ENCODE results near the gene IRF6.

Gene IRF6

DNA sequence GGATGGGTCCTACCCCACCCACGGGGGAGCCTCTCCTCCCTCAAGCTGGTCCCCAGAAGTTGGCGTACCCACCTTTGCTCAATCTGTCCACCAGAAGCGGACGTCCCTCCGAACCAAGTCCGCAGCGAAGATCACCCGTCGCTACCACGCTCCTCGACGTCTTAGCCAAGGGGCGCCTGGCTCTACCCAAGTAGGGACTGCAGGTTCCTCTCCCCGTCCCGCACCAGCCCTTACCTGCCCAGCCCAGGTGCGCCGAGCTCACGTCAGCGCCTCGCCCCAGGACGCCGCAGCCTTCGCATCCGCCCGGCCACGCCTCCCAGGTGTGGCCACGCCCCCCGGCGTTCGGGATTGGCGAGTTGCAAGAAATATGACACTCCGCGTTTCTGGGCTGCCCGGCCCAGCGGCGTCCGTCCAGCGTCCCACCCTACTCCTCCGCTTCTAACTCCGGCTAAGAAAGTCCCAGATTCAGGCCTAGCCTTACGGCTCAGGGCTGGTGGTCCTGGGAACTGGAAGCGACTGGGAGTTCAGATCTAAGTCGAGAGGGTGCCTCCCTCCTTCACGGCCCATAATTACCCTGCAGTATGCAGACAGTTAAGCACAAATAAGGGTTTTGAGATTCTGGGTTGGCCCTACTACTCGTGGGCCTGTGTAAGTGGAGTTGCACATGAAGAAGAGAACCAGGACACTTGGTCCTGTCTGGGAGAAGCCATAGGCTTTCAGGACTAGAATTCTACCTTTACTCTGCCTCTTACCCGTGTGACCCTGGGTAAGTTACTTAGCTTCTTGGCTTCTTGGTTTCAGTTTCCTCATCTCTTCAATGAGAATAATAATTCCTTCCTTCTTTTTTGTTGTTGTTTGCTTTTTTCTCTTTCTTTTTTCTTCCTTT lies at the start of gene IRF6:
Gene IRF6, minus strand, starts transcription at position 268 of the 886 bp plus-strand sequence. CDS start 4,729 bp downstream, outside the sequence.
- DNase-seq = no peak

DNA sequence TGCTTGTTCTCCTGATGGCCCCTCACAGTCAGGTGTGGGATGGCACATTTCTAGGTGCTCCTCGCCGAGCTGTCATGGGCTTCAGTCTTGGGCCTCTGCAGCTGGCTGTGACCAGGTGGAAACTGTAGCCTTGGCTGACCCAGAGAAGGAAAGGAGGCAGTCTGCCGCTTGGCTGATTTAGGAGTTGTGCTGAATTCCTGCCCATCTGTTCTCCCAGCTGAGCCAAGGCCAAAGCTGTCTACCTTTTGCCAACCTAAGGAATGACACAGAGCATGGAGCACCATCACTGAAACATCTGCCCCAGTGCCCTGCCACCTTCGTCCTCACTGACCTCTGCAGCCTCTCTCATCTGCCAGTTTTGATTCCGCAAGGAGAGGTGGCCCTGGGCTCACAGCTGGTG lies 49.7 kb upstream of the IRF6 start:
- DNase-seq = no peak

DNA sequence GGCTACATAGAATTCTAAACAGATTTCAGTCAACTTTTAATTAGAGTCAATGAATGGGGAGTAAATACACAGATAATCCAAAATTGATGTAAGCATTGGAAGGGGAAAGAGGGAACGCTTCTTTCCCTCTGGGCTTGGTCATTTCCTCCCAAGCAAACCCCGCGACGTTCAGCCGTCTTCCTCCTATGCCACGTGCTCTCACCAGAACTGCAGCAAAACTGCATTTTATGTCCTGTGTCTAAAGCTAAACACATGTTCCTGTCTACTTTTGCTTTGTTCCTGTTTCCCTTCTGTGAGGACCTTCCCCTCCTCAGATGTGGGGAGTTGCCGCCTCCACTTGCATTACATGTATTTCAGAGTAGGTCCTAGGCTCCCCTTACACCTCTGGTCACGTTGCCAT lies 49.1 kb upstream of the IRF6 start:
- no peak for DNase-seq

DNA sequence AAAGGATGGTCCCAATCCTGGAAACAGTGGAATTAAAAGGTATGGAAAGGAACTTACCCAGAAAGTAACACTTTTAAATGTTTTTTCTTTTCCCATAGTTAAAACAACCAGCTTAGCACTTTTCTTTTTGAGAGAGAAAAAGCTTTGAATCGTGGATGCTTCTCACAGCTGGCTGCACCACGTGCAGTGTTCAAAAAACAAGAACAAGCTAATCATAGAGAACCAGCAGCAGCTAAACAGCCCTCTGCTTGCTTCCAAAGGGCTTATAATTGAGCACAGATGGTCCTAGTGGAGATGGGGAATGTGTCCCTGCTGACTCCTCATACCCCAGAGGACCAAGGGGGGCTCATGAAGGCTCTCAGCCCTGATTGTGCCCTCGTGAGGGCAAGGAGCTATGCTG lies 48.3 kb upstream of the IRF6 start:
- DNase-seq = no peak

DNA sequence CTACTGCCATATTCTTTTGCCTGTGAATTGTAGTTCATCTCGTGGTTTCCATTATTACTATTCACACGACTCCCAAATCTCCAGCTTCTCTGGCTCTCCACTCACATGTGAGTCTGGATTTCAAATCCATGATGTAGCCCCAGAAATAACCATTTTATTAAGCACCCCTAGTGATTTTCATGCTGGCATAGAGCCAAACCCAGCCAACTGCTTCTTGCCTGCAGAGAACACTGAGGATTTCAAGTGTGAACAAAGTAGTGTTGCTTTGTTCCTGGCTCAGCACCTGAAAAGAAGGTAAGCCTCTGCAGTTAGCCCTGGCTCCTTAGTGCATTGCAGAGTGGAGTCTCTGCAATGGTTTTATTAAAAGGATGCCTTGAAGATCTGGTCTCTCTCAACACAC lies 47.7 kb upstream of the IRF6 start:
- DNase-seq = no peak

DNA sequence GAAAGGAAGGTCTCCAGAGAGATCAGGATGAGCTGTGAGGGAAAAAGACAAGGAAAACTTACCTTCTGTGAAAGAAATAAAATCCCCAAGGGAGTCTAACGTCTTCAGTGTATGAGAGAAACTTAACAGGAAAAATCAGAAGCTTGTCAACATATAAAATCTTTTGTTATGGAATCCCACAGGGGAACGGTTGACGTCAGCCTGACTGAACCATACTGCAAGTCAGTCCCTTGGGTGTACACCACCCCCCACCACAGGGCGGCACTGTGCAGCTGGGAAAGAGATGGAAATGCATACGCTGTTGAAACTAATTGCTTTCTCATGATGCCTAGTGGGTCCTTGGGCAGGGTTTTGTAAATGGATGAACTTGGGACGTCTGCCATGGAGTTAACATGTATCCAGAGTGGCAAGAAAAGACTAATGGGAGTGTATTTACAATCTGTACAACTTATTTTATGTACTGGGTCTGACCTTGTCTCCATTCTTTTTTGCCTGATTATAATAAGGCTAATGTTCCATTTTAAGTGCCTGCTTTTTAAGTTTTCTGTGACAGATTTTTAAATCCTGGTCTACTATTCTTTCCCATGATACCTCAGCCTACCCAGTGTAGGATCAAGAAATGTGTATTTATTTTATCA lies 44.5 kb upstream of the IRF6 start:
- no peak for DNase-seq

DNA sequence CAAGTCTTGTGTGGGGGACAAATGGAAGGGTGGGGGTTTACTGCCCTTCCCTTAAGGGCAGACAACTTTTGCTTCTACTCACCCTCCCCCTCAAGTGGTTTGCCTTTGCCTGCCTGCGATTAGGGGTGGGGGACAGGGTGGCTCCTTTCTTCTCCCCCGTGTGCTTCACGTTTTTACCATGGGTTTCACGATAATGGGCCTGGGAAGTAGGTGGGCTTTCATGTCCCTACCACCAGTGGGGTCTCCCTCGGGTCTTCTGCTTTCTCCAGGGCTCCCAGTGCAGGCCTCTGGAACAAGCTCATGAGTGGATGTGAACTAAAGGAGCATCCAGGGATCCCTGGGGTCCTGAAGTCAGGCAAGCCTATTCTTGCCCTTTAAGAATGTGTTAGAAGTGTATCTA lies 43.4 kb upstream of the IRF6 start:
- DNase-seq = no peak

DNA sequence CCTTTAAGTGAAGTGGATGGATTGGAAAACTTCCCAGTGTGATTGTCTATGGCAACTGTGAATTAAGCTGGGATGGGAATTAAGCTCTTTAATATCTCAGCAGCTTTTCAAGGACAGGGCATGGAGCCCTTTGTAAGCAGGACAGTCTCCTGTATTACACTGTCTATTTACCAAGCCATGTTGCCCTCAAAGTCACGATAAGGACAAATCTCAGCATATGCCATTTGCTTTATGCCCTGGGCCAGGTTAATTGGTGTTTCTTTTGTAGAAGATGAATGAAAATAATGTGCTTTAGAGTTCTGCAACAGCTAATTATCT lies 39.4 kb upstream of the IRF6 start:
- DNase-seq = no peak

DNA sequence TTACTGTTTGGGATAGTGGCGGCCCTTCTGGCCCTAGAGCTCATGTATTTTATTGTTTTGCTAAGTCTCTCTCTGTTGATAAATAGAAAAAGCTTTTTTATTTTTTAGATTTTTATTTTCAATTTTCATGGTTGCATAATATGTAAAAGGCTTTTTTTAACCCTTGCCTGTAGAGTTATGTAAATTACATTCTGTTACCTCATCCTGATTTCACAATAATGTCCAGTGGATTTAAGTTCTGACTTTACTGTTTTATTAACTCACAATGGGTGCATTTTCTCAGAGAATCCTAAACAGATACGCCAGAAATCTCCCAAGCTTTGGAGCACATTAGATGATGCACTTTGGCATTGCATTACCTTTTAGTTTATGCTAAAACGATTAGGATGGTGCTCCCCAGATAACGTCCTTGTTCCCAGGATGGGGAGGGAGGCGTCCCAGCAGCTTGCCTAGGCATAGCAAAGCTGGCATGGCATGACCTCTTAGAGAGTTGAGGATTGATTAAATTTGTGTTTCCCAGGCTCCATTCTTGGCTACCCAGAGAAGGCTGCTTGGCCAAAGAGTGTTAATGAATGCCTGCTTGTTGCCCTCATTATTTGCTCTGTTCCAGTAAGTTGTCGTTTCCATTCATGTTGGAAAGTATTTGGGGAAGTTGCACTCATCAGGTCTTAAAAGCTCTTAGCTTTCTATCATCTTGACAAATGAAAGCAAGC lies 38.9 kb upstream of the IRF6 start:
- no peak for DNase-seq

DNA sequence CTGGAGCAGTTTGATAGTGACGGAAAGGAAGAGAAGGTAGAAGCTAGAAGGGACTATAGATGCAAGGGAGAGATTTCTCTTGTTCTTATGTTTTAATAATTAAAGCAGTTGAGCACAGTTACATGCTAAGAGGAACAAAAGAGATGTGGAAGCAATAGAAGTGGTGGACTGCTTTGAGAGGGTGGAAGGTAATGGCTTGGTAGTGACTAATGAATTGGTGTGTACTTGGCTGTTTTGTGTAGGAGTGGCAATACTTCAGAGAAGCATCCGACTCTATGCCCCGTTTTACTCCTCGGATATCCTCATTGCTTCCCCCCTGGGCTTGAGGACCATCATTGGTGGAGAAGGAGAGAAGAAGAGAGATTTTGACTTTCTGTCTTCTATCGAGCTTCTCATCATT lies 34.7 kb upstream of the IRF6 start:
- DNase-seq = no peak

DNA sequence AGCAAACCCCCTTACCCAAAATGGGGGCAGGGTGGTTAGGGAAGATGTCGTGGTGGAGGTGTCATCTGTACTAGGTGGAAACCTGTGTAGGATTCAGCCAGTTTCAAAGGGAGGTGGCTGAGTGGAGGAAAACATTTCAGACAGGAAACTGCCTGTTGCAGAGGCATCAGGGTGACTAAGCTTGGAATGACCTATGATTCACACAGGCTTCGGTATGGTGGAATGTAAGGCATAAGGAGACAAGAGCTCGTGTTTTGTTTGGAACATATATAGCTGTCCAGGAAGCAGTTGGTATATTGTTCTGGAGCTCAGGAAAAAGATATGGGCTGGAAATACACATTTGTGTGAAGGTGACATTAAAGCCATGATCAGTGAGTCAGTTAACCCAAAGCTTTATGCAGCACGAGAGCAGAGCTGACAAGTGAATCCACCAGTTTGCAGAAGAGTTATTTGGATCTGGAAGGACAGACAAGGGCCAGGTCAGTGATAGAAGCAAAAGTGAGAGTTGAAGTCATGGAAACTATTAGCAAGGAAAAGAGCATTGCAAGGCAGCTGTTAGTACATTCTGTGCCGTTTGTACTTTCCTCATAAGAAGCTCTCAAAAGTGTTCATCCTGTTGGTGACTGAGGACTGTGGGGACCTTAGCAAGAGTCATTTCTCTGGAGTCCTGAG lies 34.1 kb upstream of the IRF6 start:
- no peak for DNase-seq

DNA sequence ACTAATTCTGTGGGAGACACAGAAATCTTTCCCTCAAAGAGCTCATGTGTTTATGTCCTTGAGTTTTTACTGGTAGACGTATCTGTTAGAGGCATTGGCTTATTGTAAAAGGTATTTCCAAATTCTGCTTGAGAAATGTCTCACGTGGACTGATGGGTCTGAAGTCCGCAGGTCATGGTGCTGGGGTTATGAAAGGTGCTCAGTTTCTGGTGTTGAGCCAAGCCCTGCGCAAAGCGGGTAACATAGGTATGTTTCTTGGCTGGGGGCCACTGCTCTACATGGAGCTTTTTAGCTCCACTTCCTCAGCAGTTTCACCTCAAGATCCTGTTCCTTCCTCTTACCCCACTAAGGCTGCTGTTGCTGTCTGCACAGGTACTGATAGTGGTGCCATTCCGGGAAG lies 32.6 kb upstream of the IRF6 start:
- DNase-seq = no peak

DNA sequence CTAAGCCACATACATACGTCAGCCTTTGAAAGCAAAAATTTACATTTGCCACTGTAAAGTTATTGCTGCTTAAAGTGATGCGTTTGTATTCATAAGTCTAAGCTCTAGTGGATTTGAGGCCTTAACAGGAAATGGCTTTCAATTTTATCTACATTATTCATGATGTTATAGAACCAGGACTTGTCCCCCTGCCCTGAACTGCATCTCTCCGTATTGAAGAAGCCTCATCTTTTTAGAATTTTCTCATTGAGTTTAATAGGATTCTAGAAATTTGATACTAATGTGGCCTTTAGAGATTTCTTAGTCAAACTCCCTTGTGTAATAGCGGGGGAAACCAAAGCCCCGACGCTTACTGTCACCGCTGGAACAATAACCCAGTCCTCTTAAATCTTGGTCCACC lies 31.7 kb upstream of the IRF6 start:
- DNase-seq = no peak

DNA sequence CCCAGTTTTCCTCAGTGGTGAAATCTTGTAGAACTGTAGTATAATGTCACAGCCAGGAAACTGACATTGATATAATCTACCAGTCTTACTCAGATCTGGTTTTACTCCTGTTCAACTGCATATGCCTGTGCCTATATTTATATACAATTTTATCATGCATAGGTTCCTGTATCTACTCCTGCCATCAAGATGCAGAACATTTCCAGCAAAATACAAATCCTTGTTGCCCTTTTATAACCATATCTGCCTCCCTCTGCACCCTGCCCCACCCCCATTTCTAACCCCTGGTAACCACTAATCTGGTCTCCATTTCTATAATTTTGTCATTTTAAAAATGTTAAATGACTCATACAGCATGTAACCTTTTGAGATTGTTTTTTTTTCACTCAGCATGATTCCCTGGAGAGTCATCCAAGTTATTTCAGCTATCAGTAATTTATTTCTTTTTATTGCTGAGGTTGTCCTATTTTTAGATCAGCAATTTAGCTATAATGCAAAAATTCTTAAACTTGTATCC lies 29.9 kb upstream of the IRF6 start:
- no peak for DNase-seq

DNA sequence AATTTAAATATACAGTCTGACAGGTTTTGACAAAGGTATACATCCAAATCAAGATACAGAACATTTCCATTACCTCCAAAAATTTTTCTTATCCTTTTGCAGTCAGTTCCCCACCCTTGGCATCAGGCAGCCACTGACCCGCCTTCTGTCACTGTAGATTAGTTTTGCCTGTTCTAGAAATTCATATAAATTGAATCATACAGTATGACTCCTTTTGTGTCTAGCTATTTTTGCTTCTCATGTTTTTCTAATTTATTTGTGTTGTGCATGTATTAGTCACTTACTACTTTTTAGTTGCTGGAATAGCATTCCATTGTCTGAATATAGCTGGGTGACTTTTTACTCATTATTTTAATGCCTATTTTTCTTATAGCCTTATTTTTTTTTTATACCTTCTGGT lies 25.7 kb upstream of the IRF6 start:
- DNase-seq = no peak

DNA sequence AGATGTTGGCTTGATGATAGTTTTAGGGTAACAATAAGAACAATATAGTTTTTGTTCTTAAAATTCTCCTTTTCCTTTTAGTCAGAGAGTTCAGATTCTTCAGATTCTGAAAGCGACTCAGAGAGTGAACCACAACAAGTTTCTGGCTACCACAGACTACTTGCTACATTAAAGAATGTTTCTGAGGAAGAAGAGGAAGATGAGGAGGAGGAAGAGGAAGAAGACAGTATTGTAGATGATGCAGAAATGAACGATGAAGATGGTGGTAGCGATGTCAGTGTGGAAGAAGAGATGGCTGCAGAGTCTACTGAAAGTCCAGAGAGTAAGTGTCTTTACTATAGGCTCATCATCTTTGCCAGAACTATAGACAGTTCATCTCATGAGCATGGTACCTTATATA lies 24.8 kb upstream of the IRF6 start:
- no peak for DNase-seq

DNA sequence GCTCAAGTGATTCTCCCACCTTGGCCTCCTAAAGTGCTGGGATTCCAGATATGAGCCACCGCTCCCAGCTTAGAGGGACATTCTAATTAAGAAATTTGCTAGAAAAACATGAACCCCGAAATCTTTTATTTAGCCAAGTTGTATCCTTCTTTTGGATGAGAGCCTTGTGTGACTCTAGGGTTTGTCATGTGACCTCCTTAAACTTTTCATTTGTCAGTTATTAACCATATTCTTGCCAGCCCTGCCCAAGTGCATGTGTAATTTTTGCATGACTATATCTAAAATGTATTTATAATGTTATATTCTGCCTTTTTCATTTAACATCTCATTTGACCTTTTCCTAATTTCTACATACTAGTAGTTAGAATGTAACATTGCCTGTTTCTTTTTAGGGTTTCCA lies 23.8 kb upstream of the IRF6 start:
- no peak for DNase-seq

DNA sequence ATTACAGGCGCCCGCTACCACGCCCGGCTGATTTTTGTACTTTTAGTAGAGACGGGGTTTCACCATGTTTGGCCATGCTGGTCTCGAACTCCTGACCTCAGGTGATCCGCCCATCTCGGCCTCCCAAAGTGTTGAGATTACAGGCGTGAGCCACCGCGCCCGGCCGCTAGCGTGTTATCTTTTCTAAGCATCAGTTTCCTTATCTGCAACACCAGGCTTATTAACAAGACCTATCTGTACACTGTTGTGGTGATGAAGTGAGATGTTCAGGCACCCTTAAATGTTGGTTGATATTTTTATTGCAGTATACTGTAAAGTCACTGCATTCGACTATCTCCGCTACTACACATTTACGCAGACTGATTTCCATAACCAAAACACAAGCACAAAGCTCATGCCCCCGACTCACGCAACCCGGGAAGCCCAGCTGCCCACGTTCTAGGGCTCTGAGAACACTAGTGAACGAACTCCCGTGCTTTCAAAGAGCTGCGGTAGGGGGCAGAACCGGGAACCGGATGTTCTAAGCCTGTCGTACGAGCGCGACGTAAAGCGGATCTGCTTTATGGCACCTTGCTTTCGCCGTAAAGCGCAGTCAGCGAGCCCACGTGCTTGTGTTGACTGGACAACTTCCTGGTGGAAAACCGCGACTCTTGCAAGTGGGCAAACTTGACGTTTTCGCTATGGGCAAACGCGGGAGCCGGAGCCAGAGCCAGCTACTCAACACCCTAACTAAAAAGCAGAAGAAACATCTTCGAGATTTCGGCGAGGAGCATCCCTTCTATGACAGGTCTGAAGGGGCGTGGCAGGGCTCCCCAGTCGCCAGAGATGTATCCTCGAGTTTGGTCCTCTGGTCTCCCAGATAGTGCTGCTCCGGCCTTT lies 21.7 kb upstream of the IRF6 start, which contains the start of gene UTP25:
Gene UTP25, plus strand, starts transcription at position 589 of the 879 bp plus-strand sequence. Its CDS starts 92 bp downstream, at position 681.
- peak; percentile 86 for DNase-seq

DNA sequence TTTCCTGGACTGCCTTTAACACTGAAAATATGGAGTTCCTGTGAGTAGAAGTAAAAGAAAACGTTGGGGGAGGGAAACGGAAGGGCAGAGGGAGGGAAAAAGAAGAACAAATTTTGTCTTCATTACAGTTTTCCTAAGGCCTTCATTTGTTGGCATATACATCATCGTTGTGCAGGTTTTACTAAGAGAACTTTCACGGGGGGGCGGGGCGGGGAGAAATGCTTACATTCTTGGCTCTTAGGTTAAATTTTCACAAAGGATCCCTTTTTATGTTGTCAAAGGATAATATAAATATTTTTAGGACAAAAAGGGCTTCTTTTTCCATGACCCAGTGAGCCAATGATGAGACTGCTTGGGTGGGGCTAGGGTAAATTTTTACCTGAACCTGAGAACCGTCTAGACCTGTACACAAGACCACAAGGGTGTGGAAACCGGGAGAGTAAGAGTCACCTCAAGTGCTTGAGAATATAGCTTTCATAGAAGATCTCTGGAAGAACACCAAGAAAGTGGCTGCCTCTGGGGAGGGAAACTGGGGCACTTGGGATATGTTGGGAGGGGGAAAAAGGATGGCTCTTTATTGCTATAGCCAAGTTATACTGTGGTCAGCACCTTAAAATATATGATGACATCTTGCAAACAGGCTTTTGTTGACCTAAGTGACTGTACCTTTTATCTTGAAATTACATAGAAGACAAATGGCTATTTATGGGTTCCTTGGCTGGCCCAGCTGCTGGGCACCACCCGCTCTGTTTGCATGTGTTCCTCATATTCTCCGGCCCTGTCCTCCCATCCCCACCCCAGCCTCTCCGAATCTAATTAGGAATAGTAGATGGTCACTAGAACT lies 19.9 kb upstream of the IRF6 start:
- no peak for DNase-seq

DNA sequence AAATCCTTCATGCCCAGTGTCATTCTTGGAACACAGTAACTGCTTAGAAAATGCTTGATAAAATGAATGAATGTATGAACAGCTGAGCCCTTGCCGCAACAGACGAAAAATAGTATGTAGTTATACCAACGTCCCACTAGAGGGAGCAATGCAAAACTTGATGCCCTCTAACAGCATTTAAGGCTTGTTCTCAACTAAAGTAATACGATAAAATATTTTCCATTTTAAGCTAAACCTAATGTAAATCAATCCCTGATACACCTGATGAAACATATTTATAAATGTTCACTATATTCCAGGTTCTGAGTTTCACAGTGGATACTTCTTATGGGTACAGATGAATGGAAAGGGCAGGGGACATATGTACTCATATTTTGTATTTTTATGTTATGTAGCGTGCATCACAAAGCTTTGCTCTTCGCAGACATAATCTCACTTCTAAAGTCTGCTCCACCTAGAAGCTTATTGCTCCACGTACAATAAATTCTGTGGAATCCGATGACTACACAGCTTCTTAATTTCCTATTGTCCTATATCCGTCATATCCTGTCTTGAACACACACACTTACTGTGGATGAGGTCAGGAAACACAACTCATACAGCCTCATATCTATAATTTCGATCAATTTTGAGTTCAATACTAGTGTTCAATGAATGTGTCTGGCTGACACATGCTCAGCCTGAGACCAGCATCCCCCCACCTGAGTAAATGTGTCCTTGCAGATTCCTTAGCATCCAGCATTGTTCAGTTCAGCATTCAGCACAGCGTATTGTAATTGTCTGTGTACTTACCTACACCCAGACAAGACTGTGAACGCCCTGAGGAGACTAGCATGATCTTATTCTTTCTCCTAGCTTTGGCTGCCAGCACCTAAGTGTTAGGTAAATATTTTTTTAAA lies 17.4 kb upstream of the IRF6 start:
- peak; percentile 63 for DNase-seq
